Iris pigment epithelial cell (primary cell): ENCODE data around the gene ITPRIPL2.

ENCODE experiments used
- DNase-seq: peaks from one replicate; pipeline ENCODE4 v3.0.0-alpha.2; 2011; ENCODE audit warnings: low read depth

ITPRIPL2 gene

DNA sequence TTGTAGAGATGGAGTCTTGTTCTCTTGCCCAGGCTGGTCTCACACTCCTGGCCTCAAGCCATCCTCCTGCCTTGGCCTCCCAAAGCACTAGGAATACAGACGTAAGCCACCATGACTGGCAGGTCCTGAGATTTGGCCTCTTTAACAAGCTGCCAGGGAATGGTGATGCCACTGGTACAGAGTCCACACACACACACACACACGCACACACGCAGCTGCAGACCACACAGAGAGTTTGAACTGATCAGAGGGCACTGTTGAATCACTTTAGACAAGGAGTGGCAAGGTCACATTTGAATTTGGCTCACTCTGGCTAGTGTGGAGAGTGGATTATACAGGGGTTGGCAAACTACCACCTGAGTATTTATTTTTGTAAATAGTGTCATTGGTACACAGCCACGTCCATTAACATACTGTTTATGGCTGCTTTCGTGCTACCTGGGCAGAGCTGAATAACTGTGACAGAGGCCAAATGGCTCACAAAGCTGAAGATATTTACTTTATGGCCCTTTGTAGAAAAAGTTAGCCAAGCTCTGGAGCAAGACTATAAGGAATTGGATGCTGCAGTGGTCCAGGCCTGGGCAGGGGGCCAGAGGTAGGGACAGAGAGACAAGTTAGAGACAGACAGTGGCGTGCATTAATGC, 9.9 kb downstream of the ITPRIPL2 start:
- no peak for DNase-seq

DNA sequence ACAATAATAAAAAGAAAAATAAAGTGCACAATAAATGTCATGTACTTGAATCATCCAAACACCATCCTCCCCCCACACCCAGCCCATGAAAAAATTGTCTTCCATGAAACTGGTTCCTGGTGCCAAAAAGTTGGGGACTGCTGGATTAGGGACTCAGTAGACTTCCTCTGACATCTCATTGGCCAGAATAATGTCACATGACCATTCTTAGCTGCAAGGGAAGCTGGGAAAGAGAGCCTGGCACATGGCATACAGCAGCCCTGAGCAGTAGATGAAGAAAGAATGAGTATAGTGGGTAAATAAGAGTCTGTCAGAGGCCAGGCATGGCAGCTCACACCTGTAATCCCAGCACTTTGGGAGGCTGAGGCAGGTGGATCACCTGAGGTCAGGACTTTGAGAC, 12.5 kb downstream of the ITPRIPL2 start:
- no peak for DNase-seq

DNA sequence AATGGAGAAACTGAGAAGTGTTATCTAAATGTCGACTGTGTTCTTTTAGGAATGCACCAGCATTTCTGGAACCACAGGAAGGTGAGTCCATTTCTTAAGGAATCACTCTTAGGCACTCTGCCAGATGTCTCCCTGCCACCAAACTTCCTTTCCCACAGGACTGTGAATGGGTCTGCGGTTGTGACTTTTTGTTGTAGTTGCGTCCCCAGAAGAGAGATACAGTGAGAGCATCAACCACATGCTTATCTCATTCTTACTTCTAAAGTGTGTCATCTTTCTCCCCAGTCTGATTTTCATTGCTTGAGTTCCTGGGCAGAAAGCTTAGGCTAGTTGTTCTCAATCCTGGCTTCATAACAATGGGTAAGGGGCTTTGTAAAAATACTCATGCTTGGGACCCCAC, 13.4 kb downstream of the ITPRIPL2 start:
- DNase-seq = no peak

DNA sequence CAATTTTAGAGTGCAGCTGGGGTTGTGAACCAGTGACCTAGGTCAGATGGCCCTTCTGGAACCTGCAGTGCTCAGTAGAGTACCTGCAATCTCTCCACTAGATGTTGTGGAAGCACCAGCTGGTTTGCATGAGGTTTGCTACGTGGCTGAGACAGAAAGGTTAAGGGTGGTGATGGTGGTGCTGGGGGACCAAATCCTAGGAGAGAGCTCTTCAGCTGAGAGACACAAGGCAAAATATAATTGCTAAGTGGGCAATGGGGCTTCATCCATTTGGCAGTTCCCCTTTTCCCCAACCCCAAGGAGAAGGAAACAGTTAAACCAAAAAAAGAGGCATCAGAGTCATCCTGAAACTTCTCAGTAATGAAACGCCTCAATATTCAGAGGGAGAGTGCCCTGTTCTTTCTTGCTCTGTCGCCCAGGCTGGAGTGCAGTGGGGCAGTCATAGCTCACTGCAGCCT, 13.9 kb downstream of the ITPRIPL2 start:
- no peak for DNase-seq

DNA sequence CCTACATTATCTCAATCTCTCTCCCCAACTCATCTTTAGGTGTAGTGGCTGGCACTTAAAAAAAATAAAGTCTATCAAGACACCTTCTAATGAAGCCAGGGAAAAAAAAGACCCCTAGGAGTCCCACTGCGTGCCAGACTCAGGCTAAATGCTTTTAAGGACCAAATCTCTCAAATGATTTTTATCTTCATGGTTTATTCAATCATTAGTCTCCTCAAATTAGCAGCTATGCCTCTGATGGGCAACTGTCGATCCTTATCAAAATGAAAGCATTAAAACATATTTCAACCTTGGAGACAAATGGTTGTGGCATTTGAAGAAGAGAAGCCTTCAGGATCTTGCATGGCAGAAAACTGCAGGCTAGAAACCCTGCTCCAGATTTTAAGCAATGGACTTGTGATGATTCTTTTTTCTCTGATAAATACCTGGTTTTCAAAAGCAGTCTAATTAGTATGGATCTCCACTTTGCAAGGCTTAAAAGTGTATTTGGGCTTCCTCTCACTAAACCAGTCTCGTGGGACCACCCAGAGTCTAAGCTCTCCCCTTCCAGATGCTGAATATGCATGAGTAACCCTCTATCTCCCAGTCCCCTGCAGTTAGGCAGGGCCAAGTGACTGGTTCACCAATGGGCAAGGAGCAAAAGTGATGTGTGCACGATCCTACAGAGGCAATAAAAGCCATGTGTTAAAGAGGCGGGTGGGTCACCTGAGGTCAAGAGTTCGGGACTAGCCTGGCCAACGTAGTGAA, 14.9 kb downstream of the ITPRIPL2 start:
- DNase-seq = no peak

DNA sequence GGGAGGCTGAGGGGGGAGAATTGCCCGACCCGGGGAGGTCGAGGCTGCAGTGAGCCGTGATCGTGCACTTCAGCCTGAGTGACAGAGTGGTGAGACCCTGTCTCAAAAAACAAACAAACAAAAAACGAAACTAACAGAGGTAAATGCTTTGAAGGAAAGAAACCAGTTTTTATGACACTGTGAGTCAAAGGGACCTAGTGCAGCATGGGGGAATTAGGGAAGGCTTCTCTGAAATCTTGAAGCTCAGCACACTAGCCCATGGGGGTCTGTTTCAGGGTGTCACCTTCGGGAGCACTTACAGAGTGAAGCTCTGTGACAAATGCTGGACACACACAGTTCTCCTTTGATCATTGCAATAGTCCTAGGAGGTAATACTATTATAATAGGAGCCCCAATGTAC, 16.6 kb downstream of the ITPRIPL2 start:
- DNase-seq = no peak

DNA sequence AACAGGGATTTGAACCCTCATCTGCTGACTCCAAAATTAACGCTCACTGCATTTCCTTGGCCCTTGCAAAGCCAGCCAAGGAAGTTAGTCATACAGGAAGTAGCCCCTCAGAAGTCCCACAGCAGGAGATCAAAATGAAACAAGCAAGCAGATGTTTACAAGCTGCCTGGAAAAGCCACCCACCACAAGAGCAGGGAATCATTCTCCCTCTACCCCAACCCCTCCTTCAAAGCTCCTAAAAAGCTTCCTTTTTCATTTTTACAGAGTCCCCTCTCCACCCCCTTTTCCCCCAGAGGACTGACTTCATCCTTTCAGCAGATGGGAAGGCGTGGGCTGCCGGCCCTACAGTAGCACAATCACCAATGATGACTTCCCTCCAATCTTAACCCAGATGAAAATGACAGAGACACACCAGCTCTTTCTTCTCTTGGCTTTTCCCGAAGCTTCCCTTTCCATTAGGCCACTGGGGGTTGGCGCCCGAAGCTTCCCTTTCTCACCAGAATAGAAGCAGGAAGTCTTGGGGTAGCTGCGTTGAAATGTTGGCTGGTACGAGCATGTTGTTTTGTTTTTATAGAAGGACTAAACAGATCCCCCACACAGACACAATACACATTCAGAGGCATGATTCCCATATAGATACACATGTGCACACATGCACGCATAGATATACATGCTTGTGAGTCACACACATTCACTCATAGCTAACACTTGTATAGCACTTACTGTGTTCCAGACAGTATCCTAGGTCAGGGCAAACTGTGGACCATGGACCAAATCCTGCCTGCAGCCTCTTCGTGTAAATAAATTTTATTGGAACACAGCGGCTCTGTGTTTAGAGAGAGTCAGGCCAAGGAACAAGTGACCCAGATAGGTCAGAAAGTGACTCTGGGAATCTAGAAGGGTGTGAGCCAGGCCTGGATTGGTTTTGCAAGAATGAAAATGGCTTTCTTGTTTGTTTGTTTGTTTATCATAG, 17.4 kb downstream of the ITPRIPL2 start:
- DNase-seq = peak; percentile 76

DNA sequence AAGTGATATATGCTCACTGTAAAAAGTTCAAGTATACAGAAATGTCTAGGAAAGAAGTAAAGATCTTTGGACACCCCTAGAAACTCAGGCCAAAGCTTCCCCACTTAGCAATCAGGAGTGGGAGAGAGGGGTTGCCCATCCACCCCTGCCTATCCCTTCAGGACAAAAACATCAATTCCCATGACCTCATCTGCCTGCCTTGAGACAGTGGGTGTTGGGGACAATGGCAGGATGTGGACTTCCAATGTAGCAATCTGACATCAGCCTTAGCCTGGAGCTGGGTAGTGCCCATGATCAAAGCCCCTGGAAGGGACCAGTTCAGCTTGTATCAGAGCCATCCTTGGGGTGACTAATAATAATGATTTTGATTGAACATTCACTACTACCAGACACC, 18.1 kb downstream of the ITPRIPL2 start:
- DNase-seq = no peak

DNA sequence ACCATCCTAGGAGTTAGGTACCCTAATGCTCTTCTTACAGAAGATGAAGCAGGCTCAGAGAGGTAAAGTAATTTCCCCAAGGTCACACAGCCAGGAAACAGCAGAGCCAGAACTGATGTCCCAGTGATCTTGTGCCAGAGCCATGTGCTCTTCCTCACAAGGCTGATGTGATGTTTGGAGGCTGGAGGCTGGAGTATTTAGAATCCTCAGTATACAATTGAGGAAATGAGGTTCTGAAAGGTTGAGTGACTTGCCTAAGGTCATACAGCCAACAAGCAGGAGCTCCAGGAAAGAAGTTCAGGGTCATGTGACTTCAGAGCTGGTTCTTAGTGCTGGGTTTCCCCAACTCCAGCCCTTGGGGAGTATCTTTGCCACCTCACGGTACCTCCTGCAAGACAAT, 18.5 kb downstream of the ITPRIPL2 start:
- DNase-seq = no peak

DNA sequence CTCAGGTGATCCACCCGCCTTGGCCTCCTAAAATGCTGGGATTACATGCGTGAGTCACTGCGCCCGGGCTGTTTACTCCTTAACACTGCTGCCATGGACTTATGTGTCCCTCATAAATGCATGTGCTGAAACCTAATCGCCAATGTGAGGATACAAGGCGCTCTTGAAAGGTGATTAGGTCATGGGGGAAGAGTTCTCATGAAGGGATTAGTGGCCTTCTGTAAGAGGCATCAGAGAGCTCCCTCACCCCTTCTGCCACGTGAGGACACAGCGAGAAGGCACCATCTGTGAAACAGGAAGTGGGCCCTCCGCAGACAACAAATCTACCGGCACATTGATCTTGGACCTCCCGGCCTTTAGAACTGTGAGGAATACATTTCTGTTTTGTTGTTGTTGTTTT, 19.1 kb downstream of the ITPRIPL2 start:
- no peak for DNase-seq

DNA sequence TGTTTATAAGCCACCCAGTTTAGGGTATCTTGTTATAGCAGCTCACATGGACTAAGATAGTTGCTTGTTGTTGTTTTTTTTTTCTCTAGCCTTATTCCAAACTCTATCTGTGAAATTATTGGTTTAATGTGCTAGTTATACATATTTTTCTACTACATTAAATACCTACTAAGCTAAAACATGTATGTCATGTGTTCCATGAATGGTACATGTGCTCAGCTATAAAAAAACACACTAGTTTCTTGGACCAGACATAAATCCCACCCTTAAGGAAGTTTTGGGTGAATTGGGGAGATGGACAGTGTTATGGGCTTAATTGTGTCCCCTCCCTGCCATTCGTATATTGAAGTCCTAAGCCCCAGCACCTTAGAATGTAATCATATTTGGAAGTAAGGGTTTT, 19.8 kb downstream of the ITPRIPL2 start:
- no peak for DNase-seq

DNA sequence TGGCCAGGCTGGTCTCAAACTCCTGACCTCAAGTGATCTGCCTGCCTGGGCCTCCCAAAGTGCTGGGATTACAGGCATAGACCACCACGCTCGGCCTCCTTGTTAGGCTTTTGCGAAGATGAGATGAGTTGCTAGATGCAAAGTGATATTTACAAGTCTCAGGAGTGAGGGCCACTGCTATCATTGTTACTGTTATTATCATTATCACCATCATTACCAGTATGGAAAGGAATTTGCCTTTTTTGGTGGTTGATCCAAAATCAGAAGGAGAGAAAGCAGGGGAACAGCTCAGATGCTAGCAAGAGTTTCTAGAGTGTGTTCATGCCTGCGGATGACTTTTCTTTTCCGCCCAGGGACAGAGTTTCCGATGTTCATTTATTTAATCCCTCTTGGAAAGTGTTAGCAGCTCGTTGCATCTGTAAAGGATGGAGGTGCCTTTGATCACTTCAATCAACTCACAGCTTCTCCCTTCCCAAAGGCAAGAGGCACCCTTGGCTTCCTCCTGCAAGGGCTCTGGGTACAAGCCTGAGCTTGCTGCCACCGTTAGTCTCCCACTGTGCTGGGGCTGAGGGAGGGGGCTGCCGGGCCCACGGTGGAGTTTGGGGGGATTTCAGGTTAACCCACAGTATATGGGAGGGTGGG, 21.6 kb downstream of the ITPRIPL2 start:
- no peak for DNase-seq

DNA sequence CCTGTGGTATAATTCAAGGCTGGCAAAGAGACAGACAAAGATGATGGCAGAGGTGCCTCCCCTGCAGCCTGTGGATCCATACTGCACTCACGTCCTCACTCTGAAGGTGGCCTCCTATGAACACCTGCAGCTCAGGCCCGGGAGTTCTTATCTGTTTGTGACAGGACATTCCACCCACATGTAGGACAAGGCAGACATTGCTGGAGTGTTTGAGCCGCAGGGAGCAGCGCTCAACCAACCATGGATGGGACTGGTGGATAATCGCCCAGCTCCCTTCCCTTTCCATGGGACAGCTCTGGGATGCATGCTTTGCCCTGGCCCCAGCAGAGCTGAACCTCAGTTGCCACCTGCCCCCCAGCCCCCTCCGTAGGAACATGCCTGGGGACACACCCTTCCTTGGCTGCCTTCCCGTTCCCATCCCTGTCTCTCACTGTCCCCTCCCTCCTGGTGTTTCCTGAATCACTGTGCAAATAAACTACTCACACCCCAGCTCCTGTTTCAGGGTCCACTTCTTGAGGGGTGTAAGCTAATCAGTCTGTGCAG, 22.2 kb downstream of the ITPRIPL2 start:
- DNase-seq = no peak

DNA sequence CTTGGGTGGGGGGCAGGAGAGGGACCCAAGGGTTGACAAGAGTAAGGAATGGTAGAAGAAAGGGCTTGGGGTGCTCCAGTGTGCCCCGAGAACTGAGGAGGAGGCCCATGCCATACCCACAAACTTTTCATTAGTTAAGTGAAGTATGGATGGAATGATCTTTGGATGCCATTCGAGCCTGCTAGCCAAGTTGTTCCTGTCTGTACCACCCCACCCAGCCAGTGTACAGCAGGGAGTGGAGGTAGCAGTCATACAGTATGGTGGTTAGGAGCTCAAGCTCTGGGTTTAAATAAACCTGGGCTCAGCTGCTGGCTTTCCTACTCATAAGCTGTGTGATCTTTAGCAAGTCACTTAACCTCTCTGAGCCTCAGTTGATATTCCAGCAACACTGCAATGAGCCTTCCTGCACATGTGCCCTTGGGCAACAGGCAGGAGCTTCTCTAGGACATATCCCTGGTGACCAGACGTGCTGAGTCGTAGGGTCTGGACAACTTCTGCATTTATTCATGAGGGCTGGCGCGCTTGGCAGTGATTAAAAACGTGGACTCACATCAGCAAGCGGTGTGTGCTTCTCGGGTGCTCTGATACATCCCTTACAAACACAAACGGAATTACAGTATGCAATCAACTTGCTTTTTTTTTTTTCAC, 22.9 kb downstream of the ITPRIPL2 start:
- DNase-seq = no peak

DNA sequence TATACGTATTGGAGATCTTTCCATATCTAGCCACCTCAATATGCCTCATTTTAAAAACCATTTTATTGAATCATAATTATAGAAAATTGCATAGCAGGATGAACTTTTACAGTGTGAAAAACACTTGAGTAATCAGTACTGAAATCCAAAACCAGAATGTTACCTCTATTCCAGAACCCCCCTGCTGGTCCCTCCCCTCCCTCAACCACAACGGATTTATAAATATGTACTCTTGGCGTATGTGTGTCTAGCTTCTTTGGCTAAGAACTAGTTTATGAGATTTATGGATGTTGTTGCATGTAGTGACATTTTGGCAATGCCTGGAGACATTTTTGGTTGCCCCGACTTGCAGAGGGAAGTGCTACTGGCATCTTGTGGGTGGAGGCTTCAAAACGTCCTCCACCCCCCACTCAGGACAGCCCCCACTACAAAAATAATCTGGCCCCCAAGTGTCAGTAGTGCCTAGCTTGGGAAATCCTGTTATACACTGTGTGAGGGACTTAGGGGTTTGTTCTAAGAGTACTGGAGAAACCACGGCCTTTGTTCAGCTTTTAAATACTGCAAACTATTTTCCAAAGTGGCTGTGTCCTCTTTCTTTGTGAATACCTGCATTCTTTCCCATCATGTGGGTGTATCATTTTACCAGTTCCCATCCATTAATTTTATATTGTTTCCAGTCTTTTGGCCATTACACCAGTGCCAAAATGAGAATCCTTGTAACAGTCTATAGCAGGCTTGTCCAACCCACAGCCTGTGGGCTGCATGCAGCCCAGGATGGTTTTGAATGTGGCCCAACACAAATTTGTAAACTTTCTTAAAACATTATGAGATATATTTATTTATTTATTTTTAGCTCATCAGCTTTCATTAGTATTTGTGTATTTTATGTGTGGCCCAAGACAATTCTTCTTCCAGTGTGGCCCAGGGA, 23.7 kb downstream of the ITPRIPL2 start:
- no peak for DNase-seq

DNA sequence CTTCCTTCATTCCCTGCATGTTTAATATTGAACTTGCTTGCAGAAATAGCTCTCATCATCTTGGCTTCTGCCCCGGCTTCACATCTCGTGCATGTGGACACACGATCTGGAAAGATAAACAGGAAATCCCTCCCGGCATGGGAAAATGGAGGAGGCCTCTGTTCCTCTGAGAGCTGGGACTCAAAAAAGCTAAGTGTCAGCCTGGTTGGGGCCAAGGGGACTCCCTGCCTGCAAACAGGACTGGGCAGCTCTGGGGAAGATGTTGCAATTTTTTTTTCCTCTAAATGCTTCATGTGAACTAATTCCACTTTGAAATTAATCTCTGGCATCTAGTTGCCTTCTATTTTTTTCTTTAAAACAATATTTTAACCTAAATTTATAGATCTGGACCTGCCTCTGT, 24.8 kb downstream of the ITPRIPL2 start:
- peak; percentile 70 for DNase-seq

DNA sequence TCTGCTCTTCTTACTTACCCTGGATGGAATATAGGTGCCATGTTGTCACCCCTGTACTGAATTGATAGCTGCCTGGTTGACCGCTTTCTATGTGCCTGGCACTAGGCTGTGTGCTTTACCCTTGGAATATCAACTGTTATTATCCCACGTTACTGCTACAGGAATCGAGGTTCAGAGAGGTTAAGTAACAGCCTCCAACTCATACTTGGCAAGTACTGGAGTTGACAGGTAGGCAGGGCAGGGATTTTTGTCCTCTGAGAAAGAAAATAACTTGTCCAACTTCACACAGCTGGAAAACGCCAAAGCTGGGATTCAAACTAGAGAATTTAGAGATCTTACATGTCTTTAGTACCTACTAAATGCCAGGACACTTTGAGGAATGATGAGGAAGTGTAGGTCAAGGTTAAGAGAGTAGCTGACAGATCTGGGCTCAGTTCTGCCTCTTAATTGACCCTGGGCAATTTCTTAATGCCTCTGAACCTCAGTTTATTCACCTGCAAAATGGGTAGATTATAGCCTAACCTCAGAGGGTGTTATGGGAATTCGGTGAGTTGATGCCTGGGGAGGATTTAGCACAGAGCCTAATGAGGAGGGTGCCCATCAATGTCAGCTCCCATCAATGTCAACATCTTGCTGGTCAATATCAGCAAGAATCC, 25.8 kb downstream of the ITPRIPL2 start:
- no peak for DNase-seq

DNA sequence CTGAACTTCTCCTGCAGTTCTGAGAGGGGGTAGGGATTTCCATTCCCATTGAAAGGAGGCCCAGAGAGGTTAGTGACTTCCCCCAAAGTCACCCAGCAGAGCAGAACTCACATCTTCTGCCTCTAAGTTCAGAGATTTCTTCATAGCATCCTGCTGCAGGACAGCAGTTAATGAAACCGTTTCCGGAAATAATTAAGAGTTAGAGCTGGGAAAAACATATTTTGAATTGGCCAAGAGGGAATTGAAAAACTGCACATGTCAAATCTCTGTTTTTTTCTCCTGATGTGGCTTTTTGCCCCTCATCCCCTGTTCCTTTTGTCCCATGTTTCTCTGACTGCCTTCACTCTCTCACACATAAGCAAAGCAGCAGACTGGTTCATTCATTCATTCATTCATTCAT, 26.6 kb downstream of the ITPRIPL2 start:
- DNase-seq = no peak

DNA sequence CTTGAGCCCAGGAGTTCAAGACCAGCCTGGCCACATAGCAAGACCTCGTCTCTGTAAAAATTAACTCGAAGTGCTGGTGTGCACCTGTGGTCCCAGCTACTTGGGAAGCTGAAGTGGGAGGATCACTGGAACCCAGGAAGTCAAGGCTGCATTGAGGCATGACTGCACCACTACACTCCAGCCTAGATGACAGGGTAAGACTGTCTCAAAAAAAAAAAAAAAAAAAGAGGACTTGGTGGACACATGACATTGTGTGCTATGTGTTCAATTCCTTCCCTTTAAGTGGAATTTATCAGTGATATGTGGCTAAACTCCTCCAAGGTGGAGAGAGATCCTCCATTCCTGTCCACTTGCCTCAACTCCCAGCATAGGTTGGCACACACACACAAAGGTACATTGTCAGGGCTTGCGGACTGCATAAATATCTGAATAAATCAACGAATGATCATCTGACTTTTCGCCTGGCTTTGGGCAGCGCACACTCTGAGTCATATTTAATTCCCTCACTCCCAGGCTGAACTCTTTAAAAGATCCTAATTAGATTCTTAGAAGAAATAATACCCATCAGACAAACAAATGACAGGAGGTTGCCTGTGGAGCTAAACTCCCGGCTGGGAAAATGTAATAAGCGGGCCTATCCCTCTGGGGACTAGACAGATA, 29.3 kb downstream of the ITPRIPL2 start:
- no peak for DNase-seq
